Amniotic epithelial cell (primary cell): ENCODE measurements around the gene SLFNL1.

Experiments
- DNase-seq: peaks from one replicate; pipeline ENCODE4 v3.0.0-alpha.2; 2010; ENCODE audit warnings: low read depth

SLFNL1 gene

DNA sequence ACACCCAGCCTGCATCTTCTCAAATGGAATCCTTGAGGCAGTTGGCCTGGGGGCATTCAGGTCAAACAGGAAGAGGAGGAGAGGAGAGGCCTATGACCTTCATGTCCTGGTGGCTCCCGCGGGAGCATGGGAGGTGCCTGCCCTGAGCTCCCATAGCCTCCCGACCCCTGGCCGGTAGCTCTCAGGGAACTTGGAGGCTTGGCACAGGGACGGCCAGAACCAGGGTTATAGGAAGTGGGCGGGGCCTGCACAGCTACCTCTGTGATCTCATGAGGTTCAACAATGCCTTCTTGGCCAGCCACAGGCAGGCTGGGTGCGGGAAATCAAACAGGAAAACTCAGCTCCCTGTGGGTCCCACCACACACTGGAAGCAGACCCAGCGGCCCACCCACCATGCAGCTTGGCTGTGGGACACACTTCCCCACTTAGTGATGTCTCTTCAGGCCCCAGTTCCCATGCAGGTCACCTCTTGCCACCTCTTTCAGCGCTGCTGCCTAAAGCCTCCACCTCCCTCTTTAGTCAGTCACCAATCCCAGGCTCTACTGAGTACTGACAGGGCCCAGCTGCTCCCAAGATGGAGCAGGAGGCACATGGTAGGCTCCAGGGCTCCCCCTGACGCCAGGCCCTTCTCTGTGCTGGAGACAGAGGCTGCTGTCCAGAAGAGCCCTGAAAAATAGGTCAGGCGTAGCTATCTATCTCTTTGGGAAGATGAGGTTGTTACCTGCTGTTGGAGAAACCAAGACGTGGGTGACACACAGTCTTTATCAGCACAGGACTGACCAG is at the start of gene SLFNL1:
Gene SLFNL1 (minus strand): TSS at position 200 of the 783 bp plus-strand sequence. CDS start 1,065 bp downstream, outside the sequence.
- DNase-seq: no peak

DNA sequence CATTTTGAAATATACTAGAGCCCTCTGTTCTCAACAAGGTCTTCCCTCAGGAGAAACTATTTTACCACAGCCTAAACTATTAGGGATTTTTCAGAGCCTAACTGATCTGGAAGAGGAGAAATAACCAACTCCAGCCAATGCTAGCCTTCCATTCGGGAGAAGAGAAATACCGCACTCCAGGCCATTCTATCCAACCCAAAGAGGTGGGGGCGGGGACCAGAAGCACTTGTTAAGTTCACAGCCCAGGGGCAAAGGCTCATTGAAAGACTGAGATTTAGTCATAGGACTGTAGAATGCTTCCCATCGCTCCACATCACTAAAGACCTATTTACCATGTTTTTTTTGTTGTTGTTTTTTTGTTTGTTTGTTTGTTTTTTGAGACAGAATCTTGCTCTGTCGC is 35.4 kb upstream of the SLFNL1 start:
- DNase-seq: no peak

DNA sequence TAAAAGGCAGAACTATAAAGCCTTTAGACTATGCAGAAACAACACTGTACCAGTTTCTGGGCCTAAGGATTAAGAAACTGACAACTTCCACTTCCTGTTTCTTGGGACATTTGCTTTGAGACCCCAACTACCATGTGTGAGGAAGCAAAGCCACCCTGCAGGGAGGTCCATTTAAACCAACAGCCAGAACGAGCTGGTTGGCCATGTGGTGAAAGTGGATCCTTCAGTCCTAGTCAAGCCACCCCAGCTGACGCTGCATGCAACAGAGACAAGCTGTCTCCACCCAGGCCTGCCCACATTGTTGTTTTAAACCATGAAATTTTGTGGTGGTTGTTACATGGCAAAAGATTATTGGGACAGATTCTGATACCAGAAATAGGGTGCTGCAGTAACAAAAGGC is 31.8 kb upstream of the SLFNL1 start:
- no peak for DNase-seq

DNA sequence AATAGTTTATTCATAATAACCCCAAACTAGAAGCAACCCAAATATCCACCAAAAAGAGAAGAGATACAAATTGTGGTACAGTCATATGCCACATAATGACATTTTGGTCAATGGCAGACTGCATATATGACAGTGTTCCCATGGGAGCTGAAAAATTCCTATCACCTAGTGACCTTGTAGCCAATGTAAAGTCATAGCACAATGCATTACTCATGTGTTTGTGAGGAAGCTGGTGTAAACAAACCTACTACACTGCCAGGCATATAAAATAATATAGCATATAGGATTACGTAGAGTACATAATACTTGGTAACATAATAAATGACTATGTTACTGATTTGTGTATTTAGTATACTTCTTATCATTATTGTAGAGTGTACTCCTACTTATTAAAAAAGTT is 29.5 kb upstream of the SLFNL1 start:
- DNase-seq: no peak

DNA sequence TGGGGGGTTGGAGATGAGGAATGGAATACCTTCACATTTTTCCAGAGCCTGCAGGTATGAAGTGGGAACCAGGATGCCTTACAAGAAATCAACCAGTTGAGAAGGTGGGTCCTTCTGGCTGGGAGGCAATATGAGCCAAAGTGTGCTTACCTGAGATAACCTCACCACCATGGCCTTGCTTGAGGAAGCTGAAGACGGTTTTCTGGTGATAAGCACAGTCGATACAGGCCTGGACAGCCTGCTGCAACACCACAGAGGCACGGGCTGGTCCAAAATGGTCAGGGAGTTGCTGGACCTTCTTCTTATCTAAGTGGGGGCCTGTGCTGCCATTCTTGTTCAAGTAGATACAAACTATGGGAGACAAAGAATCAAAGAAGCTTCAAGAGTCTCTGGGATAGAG is 27.0 kb upstream of the SLFNL1 start:
- no peak for DNase-seq

DNA sequence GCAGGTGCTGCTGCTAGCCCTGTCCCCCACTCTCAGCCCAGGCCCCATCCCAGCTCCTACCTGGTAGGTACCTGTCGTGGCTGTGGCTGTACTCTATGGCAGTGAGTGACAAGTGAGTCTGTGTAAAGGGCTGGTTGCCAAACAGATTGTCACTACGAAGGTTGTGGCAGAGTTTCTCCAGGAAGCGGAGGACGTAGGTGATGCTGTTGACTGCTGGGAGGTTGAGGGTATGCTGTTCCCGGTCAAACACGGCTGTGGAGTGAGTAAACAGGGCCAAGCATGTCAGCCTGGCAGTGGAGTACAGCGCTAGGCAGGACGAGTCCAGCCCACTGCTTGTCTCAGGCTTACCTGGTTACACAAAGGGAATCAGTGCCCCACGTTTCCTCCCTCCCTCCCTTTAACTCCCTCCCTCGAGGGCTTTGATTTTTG is 24.8 kb upstream of the SLFNL1 start:
- DNase-seq: no peak

DNA sequence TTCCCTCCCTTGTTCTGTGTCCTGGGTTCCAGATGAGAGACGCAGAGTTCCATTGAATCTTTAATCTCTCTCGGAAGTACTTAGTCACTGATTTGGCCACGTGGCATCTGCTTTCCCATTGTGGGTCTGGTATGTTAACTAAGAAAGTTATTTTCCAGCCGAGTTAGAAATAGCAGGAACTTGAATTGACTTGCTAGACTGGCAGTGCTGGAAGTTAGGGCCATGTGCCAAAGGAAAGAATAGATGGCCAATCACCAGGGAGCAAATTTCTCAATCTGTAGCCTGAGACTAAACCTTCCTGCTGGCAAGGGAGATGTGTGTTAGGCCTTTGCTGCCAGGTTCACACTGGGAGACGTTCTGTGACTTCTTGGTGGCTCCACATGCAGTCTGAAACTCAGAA is 24.2 kb upstream of the SLFNL1 start:
- peak; percentile 76 for DNase-seq

DNA sequence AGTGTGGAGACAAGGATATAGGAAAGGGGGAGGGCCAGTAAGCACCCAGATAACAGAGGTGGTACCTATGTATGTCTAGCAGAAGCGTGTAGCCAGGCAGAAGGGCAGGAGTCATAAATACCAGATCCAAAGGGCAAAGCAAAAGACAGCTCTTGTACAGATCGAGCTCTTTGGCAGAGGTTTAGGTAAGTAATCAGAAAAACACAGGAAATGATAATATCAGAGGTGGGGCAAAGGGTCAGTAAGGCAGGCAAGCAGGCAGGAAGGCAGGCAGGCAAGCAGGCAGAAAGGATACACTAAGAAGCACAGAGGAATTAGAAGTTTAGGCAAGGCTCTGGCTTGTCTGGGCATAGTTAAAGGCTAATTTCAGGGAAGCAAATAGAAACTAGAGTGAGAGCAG is 22.7 kb upstream of the SLFNL1 start:
- DNase-seq: no peak

DNA sequence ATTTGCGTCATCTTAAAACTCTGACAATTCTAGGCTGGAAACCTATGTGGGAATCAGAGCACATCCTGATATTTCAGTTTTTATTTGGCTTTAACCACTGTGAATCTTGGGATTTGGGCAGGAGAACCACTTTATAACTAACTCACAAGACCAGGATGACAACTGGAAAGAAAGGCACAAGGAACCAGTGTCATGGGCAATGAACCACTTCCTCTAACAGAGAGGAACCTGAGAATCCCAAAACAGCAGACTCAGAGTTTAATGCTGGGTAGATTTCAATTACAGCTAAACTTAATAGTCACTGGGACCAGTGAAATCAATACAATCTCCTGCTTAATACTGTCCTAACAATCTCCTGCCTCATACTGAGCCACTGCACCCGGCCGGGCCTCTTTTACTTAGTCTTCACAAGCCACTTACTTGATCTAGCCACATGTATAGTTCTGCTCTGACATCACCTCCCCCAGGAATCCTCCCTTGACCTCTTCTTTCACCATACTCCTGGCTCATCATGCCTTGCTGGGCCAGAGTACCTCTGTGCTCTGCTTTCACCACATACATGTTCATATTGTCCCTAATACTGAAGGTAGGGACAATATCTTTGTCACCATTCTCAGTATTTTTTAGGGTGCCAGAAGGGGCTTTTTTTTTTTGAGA is 20.2 kb upstream of the SLFNL1 start:
- DNase-seq: peak; percentile 81

DNA sequence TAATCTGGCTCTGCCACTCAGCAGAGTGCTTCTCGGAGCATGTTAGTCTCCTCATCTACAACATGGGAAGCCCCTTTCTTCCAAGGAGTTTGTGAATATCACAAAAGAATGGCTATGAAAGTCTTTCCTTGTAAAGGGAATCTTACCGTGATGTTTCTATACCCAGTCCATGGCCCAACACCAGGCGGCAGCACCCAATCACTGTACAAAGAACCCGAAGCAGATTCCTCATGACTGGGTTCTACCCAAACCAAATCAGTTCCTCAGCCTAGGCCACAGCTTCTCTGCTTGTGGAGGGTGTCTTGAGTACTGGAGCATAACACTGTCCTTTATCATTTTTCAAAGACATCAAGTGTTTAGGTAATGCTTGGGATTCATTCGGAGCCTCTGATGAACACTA is 16.6 kb upstream of the SLFNL1 start:
- no peak for DNase-seq

DNA sequence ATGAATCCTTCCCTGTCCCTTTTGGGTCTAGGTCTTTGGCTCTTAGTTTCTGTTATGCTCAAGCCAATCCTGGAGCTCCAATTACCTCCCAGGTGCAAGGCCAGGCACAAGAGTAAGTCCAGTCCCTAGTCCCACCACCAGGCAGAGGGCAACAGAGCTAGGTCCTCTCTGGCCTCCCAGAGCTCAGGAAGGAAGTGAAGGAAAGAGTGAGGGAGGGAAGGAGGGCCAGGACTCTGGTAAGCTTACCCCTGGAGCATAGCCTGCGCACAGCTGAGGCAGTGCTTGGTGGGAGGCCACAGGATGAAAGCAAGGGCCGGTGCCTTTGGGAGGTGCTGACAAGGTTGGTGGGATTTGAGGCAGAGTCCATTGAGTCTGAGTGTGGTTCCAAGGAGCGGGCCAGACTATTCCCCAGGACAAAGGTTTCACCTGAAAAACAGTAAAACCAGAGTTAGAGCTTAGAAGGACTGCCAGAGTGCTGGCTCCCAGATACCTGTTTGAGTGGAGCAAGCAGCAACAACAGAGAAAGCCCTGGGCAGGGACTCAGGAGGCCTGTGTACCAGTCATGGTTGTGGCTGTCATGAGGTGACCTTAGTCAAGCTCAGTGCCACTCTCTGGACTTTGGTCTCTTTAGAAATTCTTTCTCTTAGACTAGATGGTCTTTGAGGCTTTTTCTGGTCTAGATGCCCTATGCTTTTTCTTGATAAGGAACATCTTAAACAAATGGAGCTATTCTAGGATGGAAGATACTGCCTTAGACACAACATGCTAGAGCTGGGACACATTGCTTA is 15.8 kb upstream of the SLFNL1 start:
- no peak for DNase-seq

DNA sequence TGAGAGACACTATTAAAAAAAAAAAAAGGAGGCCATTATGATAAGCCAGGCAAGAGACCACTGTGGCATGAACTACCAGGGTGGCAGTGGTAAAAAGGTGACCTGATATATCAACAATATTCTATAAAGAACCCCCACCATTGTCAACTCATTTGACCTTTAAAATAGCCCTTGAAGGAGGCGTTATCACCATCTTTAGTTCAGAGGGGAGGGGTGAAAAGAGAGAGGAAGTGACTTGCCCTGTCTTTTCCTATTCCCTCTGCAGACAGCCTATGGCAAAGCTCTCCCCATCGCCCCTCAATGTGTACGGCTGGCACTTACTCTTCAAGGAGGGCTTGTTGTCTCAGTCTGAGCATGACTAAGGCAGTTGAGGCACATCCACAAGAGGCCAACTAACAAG is 11.7 kb upstream of the SLFNL1 start:
- DNase-seq: no peak

DNA sequence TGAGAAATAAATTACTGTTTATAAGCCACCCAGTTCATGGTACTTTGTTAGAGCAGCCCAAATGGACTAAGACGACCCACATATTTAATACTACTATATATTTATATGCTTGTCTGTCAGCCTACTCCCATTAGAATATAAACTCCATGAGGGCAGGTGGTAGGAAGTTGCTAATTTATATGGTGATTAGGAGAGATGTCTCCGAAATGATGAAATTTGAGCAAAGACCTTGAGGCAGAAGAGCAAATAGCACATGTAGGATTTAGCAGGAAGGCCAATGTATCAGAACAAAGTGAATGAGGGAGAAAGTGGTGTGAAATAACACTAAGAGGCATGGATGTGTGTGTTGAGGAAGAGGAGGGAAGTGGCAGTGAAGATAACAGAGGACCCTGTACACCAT is 10.6 kb upstream of the SLFNL1 start:
- DNase-seq: no peak

DNA sequence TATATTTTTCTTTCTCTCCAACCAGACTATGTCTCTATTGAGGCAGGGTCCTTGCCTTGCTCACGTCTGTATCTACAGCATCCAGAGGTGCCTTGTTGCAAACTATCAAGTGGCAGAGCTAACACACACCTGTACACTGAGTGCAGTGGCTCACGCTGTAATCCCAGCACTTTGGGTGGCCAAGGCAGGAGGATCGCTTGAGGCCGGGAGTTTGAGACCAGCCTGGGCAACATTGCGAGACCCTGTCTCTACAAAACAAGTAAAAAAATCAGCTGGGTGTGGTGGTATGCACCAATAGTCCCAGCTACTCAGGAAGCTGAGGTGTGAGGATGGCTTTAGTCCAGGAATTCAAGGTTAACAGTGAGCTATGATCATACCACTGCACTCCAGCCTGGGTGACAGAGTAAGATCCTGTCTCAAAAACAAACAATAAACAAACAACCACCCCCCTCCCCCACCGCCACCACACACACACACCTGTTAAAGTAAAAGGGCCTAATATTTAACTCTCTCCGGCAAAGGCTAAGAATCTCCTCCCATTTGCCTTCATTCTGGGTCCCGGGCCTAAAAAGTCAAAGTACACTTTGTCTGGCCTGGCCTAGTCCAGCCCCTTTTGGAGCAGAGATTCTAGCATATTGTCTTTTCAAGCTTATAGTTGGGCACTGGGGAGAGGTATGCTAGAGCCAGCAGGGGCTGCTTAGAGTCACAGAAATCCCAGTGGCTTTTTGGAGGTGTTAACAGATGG is 9.5 kb upstream of the SLFNL1 start:
- no peak for DNase-seq

DNA sequence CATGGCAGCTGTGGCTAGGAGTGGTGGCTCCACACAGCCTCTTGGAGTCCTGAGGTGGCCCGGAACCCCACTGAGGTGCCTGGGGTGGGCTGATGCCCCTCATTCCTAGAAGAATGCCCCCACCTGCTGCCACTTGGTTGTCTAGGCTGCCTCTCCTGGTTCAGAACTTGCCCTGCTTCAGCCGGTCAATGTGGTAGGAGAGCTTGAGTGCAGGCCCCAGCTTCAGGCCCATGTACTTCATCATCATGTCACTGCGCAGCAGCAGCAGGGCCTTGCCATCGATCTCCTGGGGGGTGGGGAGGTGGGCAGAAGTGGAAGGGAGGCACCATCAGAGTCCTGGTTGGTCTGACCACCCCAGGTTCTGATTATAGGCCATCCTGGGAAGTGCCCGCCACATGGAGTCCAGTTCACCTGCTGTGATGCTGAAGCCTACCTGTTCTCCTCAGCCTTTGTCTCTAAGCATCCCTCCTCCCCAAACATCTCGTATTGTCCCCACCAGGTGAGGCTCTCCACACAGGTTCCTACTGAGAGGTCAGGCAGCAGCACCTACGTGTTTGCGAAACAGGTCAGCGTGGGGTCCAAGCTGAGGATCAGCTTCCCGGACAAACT is 6.6 kb upstream of the SLFNL1 start:
- no peak for DNase-seq

DNA sequence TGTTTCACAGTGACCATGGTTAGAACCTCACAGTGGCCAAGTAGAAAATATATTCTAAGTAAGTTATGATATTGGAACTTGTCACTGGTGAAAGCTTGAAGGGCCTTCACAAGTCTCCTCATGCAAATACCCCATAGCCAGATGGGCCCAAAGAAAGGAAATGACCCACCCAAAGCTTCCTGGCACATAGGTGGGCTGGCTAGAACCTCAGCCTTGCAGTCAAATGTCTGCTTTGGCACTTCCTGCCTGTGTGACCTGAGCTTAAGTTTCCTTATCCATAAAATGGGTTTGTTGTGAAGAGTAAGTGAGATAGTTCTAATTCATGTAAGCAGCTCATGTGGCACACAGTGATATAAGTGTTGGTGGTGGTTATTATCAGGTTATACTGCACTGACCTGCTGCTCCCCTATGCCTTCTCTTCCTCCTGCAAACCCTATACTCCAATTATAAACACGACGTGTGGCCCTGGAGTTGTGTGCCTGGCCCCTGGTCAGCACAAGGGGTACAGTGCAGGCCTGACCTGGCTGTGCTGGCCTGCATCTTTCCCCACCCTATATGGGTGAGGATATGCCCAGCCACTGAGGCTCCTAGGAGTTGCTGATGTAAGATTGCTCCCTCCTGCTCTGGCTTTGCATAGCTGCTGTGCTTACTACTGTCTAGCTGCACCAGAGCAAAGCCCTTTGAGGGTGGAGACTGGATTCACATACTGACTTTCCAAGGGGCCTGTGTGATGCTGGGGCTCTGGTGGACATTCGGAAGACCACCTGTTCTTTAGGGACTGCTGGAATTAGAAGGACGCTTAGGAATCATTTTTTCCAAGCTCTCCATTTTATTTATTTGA is 4.7 kb upstream of the SLFNL1 start:
- no peak for DNase-seq

DNA sequence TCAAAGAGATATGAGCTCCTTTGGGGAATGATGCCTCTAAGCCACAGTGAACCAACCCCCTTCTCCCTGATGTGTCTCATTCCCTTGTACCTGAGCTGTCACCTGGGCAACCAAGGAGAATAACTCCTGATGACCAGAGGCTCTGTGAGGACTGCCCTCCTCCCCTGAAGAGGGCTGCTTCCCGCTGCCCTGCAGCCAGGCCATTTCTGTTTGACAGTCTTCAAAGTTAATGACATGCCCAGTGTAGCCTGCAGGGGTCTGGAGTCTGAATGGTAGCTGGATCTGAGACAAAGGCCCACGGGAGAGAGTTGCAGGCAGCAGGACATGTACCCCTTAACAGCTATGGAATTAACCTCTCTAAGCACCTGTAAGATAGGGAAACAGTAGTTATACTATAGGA is 3.4 kb upstream of the SLFNL1 start:
- DNase-seq: no peak

DNA sequence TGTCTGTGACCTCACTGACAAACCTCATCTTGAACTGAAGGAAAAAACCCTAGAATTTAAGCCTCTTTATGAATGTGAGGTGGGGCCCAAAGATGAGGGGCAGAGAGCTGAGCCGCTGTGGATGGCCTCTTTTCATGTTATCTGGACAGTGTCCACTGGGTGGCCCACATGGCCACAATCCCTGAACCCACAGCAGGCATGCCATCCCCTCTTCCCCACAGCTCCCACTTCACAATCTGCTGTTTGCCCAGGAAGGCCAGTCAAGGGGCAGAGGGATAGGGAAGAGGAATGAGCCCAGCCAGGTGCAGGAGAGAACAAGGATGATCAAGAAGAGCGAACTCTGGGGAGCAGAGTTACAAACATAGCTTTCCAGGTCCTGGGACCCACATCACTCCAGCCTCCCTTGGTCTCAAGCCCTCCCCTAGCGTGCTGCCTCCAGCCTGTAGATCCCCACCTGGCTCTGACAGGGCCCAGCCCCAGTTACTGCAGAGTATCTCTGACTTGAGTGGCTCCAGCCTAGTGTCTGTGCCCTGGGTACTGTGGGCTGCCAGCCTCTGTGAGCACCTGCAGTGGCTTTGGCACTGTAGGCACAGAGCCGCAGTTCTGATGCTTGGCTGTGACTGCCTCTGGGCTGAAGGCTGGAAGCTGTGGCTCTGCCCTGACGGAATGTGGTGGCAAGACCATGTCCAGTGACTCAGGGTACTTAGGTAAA is 1.9 kb upstream of the SLFNL1 start:
- peak; percentile 27 for DNase-seq

DNA sequence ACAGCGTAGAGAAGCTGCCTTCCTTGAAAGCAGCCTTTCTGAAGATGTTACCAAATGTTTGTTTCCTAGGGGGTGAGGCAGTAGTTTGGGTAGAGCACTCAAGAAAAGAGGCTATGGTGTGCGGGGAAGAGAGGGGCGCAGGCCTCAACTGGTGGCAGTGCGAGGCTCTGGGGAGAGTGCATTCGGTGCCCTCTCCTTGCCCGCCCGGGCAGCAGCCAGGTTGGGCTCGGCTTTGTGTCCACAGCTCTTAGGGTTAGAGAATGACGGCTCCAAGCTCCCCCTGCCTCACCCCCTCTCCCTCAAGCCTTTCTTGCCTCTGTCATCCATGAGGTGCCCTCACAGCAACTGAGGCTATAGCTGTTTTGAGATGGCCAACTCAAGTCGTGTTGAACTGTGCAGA is 899 bp upstream of the SLFNL1 start:
- no peak for DNase-seq

DNA sequence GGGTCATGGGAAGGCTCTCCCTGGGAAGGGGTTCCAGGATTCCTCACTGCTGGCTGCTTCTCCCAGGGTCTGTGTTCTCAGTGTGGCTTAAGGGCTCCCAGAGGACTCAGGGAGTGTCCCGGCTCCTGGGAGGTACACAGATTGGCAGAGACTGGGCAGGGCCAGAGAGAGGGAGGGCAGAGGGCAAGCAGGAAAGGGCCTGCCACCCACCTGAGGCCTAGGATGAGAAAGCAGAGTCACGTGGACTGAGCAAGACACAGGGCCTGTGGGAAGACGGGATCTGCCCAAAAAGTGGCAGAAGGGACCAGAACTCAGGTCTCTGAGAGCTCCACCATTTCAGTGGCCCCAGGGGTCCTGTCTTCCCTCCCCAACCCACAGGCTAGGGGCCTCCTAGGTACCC is 871 bp downstream of the SLFNL1 start:
- no peak for DNase-seq
